SK-N-SH treated with all-trans-retinoic acid at 6 μM for 48 hours (cell line): ENCODE measurements around the gene AGAP1.

Experiments used
- ATAC-seq: fragments of 200-7000 bp; cut with Tn5 transposase; 3 replicates; pipeline ENCODE4 v1.9.1; 2020; ENCODE audit warnings: mild to moderate bottlenecking, moderate library complexity
- ARNTL ChIP-seq: fragments of 450-650 bp; formaldehyde crosslinking; IDR thresholded peaks from 2 replicates; pipeline ENCODE4 v1.5.0; 2020; ENCODE audit warnings: low read depth, mild to moderate bottlenecking, moderate library complexity, borderline replicate concordance
- CREB5 ChIP-seq: fragments of 250-450 bp; sonication (Bioruptor Pico); IDR thresholded peaks from 2 replicates; pipeline ENCODE4 v1.5.1; 2020; ENCODE audit warnings: low read depth, mild to moderate bottlenecking, moderate library complexity
- CSDC2 ChIP-seq: fragments of 250-450 bp; sonication (Bioruptor Pico); IDR thresholded peaks from 2 replicates; pipeline ENCODE4 v1.5.0; 2020; ENCODE audit warnings: mild to moderate bottlenecking, moderate library complexity
- CSRNP3 ChIP-seq: fragments of 250-450 bp; sonication (Bioruptor Pico); IDR thresholded peaks from 2 replicates; pipeline ENCODE4 v1.5.1; 2021; ENCODE audit warnings: mild to moderate bottlenecking, moderate library complexity
- ESRRG ChIP-seq: fragments of 250-450 bp; sonication (Bioruptor Pico); IDR thresholded peaks from 2 replicates; pipeline ENCODE4 v1.6.1; 2021; ENCODE audit warnings: mild to moderate bottlenecking
- GLIS3 ChIP-seq: fragments of 250-450 bp; sonication (Bioruptor Pico); IDR thresholded peaks from 2 replicates; pipeline ENCODE4 v1.5.0; 2020; ENCODE audit warnings: mild to moderate bottlenecking, moderate library complexity
- ISL1 ChIP-seq: fragments of 250-450 bp; sonication (Bioruptor Pico); IDR thresholded peaks from 2 replicates; pipeline ENCODE4 v2.1.2; 2022; ENCODE audit warnings: mild to moderate bottlenecking, moderate library complexity
- OSR1 ChIP-seq: fragments of 250-450 bp; sonication (Bioruptor Pico); IDR thresholded peaks from 2 replicates; pipeline ENCODE4 v1.8.0; 2022; ENCODE audit warnings: moderate library complexity, mild to moderate bottlenecking, inconsistent platforms
- PATZ1 ChIP-seq: fragments of 250-450 bp; sonication (Bioruptor Pico); IDR thresholded peaks from 2 replicates; pipeline ENCODE4 v1.8.0; 2020; ENCODE audit warnings: mild to moderate bottlenecking, moderate library complexity, borderline replicate concordance
- PPARA ChIP-seq: fragments of 250-450 bp; sonication (Bioruptor Pico); IDR thresholded peaks from 2 replicates; pipeline ENCODE4 v1.5.0; 2020; ENCODE audit warnings: mild to moderate bottlenecking, borderline replicate concordance
- SNAI2 ChIP-seq: fragments of 250-450 bp; sonication (Bioruptor Pico); IDR thresholded peaks from 2 replicates; pipeline ENCODE4 v1.5.0; 2020; ENCODE audit warnings: mild to moderate bottlenecking, moderate library complexity
- TCF4 ChIP-seq: fragments of 250-450 bp; sonication (Bioruptor Pico); IDR thresholded peaks from 2 replicates; pipeline ENCODE4 v1.8.0; 2021; ENCODE audit warnings: mild to moderate bottlenecking, moderate library complexity, borderline replicate concordance
- TOX ChIP-seq: fragments of 250-450 bp; sonication (Bioruptor Pico); IDR thresholded peaks from 2 replicates; pipeline ENCODE4 v1.8.0; 2021; ENCODE audit warnings: mild to moderate bottlenecking, moderate library complexity, borderline replicate concordance
- ZC3H10 ChIP-seq: fragments of 250-450 bp; sonication (Bioruptor Pico); IDR thresholded peaks from 2 replicates; pipeline ENCODE4 v1.5.1; 2021; ENCODE audit warnings: mild to moderate bottlenecking, moderate library complexity
- ZFP3 ChIP-seq: fragments of 250-450 bp; sonication (Bioruptor Pico); IDR thresholded peaks from 2 replicates; pipeline ENCODE4 v1.5.0; 2020; ENCODE audit warnings: mild to moderate bottlenecking, moderate library complexity
- ZFP30 ChIP-seq: fragments of 450-650 bp; formaldehyde crosslinking; IDR thresholded peaks from 2 replicates; pipeline ENCODE4 v1.5.0; 2022; ENCODE audit warnings: mild to moderate bottlenecking, moderate library complexity
- ZNF565 ChIP-seq: fragments of 450-650 bp; formaldehyde crosslinking; conservative IDR thresholded peaks from 2 replicates; pipeline ENCODE4 v1.5.0; 2020; ENCODE audit warnings: low read depth, mild to moderate bottlenecking, moderate library complexity
- ZNF70 ChIP-seq: fragments of 450-650 bp; formaldehyde crosslinking; IDR thresholded peaks from 2 replicates; pipeline ENCODE4 v1.5.0; 2020; ENCODE audit warnings: mild to moderate bottlenecking, moderate library complexity
- ZNF8 ChIP-seq: fragments of 450-650 bp; formaldehyde crosslinking; IDR thresholded peaks from 2 replicates; pipeline ENCODE4 v1.5.0; 2020; ENCODE audit warnings: mild to moderate bottlenecking, moderate library complexity

AGAP1 gene

GRCh38 chr2:235511751-235512698, 18.2 kb downstream of the AGAP1 start:
- no peak for ATAC-seq

GRCh38 chr2:235512699-235513053, 18.8 kb downstream of the AGAP1 start:
- no peak for ATAC-seq
- TF ChIP-seq ZNF70 (no peak), ARNTL (CRISPR knock-in tag) (no peak)

More at GRCh38 chr2:235511751-235512698, 18.2 kb downstream of the AGAP1 start:
- TF ChIP-seq PPARA (no peak), ZFP30 (CRISPR knock-in tag) (no peak), ZNF565 (CRISPR knock-in tag) (no peak), ESRRG (no peak), ZC3H10 (CRISPR knock-in tag) (no peak), CSRNP3 (no peak), TCF4 (no peak), ISL1 (CRISPR knock-in tag) (no peak), ZNF70 (no peak), CREB5 (CRISPR knock-in tag) (no peak), OSR1 (CRISPR knock-in tag) (no peak), CSDC2 (CRISPR knock-in tag) (no peak)

GRCh38 chr2:235513984-235514626, 20.3 kb downstream of the AGAP1 start:
- ATAC-seq: no peak
- TF ChIP-seq ZNF8 (CRISPR knock-in tag) (no peak), CSDC2 (CRISPR knock-in tag) (no peak), ZNF70 (no peak), ARNTL (CRISPR knock-in tag) (no peak), TOX (no peak), ZFP3 (no peak), ESRRG (no peak), PATZ1 (CRISPR knock-in tag) (no peak), ZFP30 (CRISPR knock-in tag) (no peak), SNAI2 (no peak), ISL1 (CRISPR knock-in tag) (no peak), GLIS3 (no peak), OSR1 (CRISPR knock-in tag) (no peak), CSRNP3 (no peak)

- TF ChIP-seq TOX: no peak
- TF ChIP-seq ZFP3: no peak
- no peak for TF ChIP-seq TCF4
- no peak for TF ChIP-seq ZFP30 (CRISPR knock-in tag)
- no peak for TF ChIP-seq CSRNP3
- no peak for TF ChIP-seq ZNF8 (CRISPR knock-in tag)
- no peak for TF ChIP-seq ISL1 (CRISPR knock-in tag)
- no peak for ATAC-seq
These were observed 21.0 kb downstream of the AGAP1 start for GRCh38 chr2:235514627-235515363.
